ENCODE results near the gene ANKRD10. TPM values are rescaled to one million over a fixed set of nuclear protein-coding genes. Genes with fewer than 3 reads are reported as not detected.

The ANKRD10 gene
- total RNA-seq, 4 donors from 2014 or later: 200 to 241 (median 207) TPM

- no peak for DNase-seq (ENCODE audit: low spot score in 2 of 2)
- 80 to 82% methylated on average over 5 of the region's 5 CpGs for WGBS, 2 donors
- no peaks in the 10 kb centered on the region for H3K9me3 ChIP-seq
- no peaks in the 10 kb centered on the region for H3K36me3 ChIP-seq
- TF ChIP-seq POLR2A (IDR thresholded peaks at IDR 0.05): no peak
- TF ChIP-seq EP300 (IDR thresholded peaks at IDR 0.05): no peak
- TF ChIP-seq CTCF (IDR thresholded peaks at IDR 0.05): no peak
- no peaks in the 10 kb centered on the region for H3K27me3 ChIP-seq
- H3K27ac ChIP-seq: no peak overlapping the region
- H3K4me1 ChIP-seq: peaks cover 0 to 24% (median 7%) of the 10 kb centered on the region in 4 donors
- H3K4me3 ChIP-seq: no peak overlapping the region
Measured at GRCh38 chr13:110920038-110920437, 5.2 kb upstream of the ANKRD10 start.

- WGBS, 2 donors: 37 to 39% methylated on average over 9 of the region's 9 CpGs
- peak overlapping the region; percentile 96 to 99 (median 98) for H3K27ac ChIP-seq
- peaks cover 0 to 45% (median 22%) of the 10 kb centered on the region in 4 donors for H3K4me1 ChIP-seq
- no peak for DNase-seq (ENCODE audit: low spot score in 2 of 2)
- H3K9me3 ChIP-seq: no peaks in the 10 kb centered on the region
- H3K36me3 ChIP-seq: no peaks in the 10 kb centered on the region
- TF ChIP-seq POLR2A (IDR thresholded peaks at IDR 0.05): no peak
- peak in 1 of 2 donors; percentile 82 for TF ChIP-seq EP300 (IDR thresholded peaks at IDR 0.05)
- H3K27me3 ChIP-seq: no peaks in the 10 kb centered on the region
- H3K4me3 ChIP-seq: peak overlapping the region in 3 of 4 donors; percentile 83 to 97 (median 87)
Measured at GRCh38 chr13:110916301-110917142, 1.7 kb upstream of the ANKRD10 start.

GRCh38 chr13:110915874-110916206 lies 971 bp upstream of the ANKRD10 start:
- TF ChIP-seq POLR2A (IDR thresholded peaks at IDR 0.05): no peak
- TF ChIP-seq CTCF (IDR thresholded peaks at IDR 0.05): no peak
- TF ChIP-seq EP300 (IDR thresholded peaks at IDR 0.05): no peak

GRCh38 chr13:110914331-110915056 lies 375 bp downstream of the ANKRD10 start:
- peaks cover 0 to 3% (median 0%) of the 10 kb centered on the region in 3 donors for H3K36me3 ChIP-seq
- no peaks in the 10 kb centered on the region for H3K9me3 ChIP-seq
- H3K27me3 ChIP-seq: no peaks in the 10 kb centered on the region
- 0% methylated on average over 43 to 44 of the region's 103 CpGs for WGBS, 2 donors
- peak; percentile 52 to 64 for DNase-seq (ENCODE audit: low spot score in 2 of 2)
- peak overlapping the region; percentile 96 to 99 (median 98) for H3K27ac ChIP-seq
- TF ChIP-seq POLR2A (IDR thresholded peaks at IDR 0.05) (peak; percentile 51 to 74), CTCF (IDR thresholded peaks at IDR 0.05) (peak in 1 of 5 experiments; percentile 9), EP300 (IDR thresholded peaks at IDR 0.05) (peak in 1 of 2 donors; percentile 95)
- H3K4me3 ChIP-seq: peak overlapping the region; percentile 83 to 98 (median 92)
- H3K4me1 ChIP-seq: peaks cover 0 to 62% (median 39%) of the 10 kb centered on the region in 4 donors

More at GRCh38 chr13:110915874-110916206, 971 bp upstream of the ANKRD10 start:
- 2 to 4% methylated on average over 12 of the region's 12 CpGs for WGBS, 2 donors
- H3K27me3 ChIP-seq: no peaks in the 10 kb centered on the region
- H3K4me1 ChIP-seq: peaks cover 0 to 52% (median 27%) of the 10 kb centered on the region in 4 donors
- H3K4me3 ChIP-seq: peak overlapping the region; percentile 83 to 97 (median 92)
- DNase-seq (ENCODE audit: low spot score in 2 of 2): no peak
- H3K27ac ChIP-seq: peak overlapping the region; percentile 96 to 99 (median 98)
- no peaks in the 10 kb centered on the region for H3K36me3 ChIP-seq
- no peaks in the 10 kb centered on the region for H3K9me3 ChIP-seq

GRCh38 chr13:110914081-110914330 lies 863 bp downstream of the ANKRD10 start:
- Histone ChIP-seq H3K27ac (peak overlapping the region; percentile 96 to 99 (median 98)), H3K4me3 (peak overlapping the region; percentile 83 to 98 (median 92)), H3K4me1 (peaks cover 0 to 66% (median 42%) of the 10 kb centered on the region in 4 donors), H3K36me3 (peaks cover 0 to 8% (median 0%) of the 10 kb centered on the region in 3 donors), H3K9me3 (no peaks in the 10 kb centered on the region), H3K27me3 (no peaks in the 10 kb centered on the region)
- TF ChIP-seq CTCF (IDR thresholded peaks at IDR 0.05) (no peak), EP300 (IDR thresholded peaks at IDR 0.05) (no peak), POLR2A (IDR thresholded peaks at IDR 0.05) (no peak)
- no peak for DNase-seq (ENCODE audit: low spot score in 2 of 2)
- WGBS, 2 donors: 1 to 2% methylated on average over 7 to 26 of the region's 27 CpGs

Data from tibial nerve (tissue), 4 donors.